GM12878 (cell line): ENCODE results near the gene TMEM198. TPM values are rescaled to one million over a fixed set of nuclear protein-coding genes. Genes with fewer than 3 reads are reported as not detected.

Experiments used
- ATAC-seq: fragments of 200-7000 bp; cut with Tn5 transposase; 3 replicates; pipeline ENCODE4 v1.9.1; 2020; ENCODE audit warnings: mild to moderate bottlenecking, moderate library complexity
- BruUV-seq: library from RNA; stranded (reverse); fragments of 400-500 nt; replicated peaks from 2 replicates; lab custom pipeline; 2021; lab: Mats Ljungman, UMichigan
- CTCF ChIA-PET: fragments of 300-600 bp; sonication (Branson Sonifier 250); formaldehyde crosslinking; extraction: SDS; loops from one replicate; lab custom pipeline; 2021; ENCODE audit warnings: inconsistent platforms; lab: Yijun Ruan, JAX
- POLR2A ChIA-PET: fragments of 350-600 bp; formaldehyde crosslinking; extraction: SDS; loops from one replicate; lab custom pipeline; 2021; ENCODE audit warnings: inconsistent platforms; lab: Charles Lee
- RAD21 ChIA-PET: fragments of 300-600 bp; sonication (Branson Sonifier 250); formaldehyde crosslinking; loops from one replicate; lab custom pipeline; 2023; ENCODE audit warnings: antibody characterized with exemption; ENCODE audit not compliant: unreplicated experiment; lab: Charles Lee
- SMC1A ChIA-PET: fragments of 300-600 bp; sonication (Branson Sonifier 250); formaldehyde crosslinking; loops from one replicate; lab custom pipeline; 2023; ENCODE audit not compliant: unreplicated experiment, uncharacterized antibody; lab: Charles Lee
- DNase-seq: peaks from one replicate; pipeline ENCODE4 v3.0.0-alpha.2; 2011; ENCODE audit warnings: low read depth, low spot score
- FAIRE-seq: peaks from 3 replicates; lab custom pipeline; 2011; peaks lifted over from hg19 to GRCh38; lab: Jason Lieb, UNC
- H2AFZ ChIP-seq: 2 replicates; pipeline ENCODE4 v1.6.0; 2011; ENCODE audit warnings: low read depth, low read length, control low read depth; ENCODE audit not compliant: control insufficient read depth
- H3K27ac ChIP-seq: 2 replicates; pipeline ENCODE4 v1.5.1; 2011; ENCODE audit warnings: control low read depth; ENCODE audit not compliant: control insufficient read depth, insufficient read depth
- H3K27me3 ChIP-seq, 2 experiments: replicated peaks in 1 of 2; 2 replicates each; pipeline versions ENCODE4 v1.6.0 to v1.6.1; 2011; ENCODE audit warnings: low read length in 1 of 2; ENCODE audit not compliant: control insufficient read depth in 2 of 2, insufficient read depth in 2 of 2
- H3K36me3 ChIP-seq, 2 experiments: 2 replicates each; pipeline ENCODE4 v1.5.1; 2011; ENCODE audit warnings: low read length in 1 of 2; ENCODE audit not compliant: control insufficient read depth in 2 of 2, insufficient read depth in 2 of 2
- H3K4me1 ChIP-seq: 2 replicates; pipeline ENCODE4 v1.6.1; 2011; ENCODE audit warnings: mild to moderate bottlenecking, low read length, moderate library complexity, mixed read lengths; ENCODE audit not compliant: control insufficient read depth, insufficient read depth
- H3K4me2 ChIP-seq: 2 replicates; pipeline ENCODE4 v1.6.0; 2011; ENCODE audit warnings: control low read depth; ENCODE audit not compliant: control insufficient read depth, insufficient read depth
- H3K4me3 ChIP-seq: fragments of 200-600 bp; sonication (generic); 2 replicates; pipeline ENCODE4 v1.5.1; 2016
- H3K79me2 ChIP-seq: 2 replicates; pipeline ENCODE4 v1.6.0; 2011; ENCODE audit warnings: low read length; ENCODE audit not compliant: control insufficient read depth, insufficient read depth
- H3K9ac ChIP-seq: 2 replicates; pipeline ENCODE4 v1.8.0; 2011; ENCODE audit warnings: low read length, control low read depth, mixed read lengths; ENCODE audit not compliant: control insufficient read depth, insufficient read depth
- H3K9me3 ChIP-seq: replicated peaks from 3 replicates; pipeline ENCODE4 v1.5.1; 2011; ENCODE audit warnings: mild to moderate bottlenecking, low read length; ENCODE audit not compliant: control insufficient read depth, insufficient read depth
- H4K20me1 ChIP-seq: 2 replicates; pipeline ENCODE4 v1.6.0; 2011; ENCODE audit not compliant: control insufficient read depth, insufficient read depth
- ASH2L ChIP-seq: fragments of 300-600, 200-600 bp; sonication (generic); IDR thresholded peaks from 2 replicates; pipeline ENCODE4 v1.6.1; 2017; ENCODE audit warnings: low read depth, mild to moderate bottlenecking, borderline replicate concordance
- ATF7 ChIP-seq: fragments of 450-650 bp; IDR thresholded peaks from 2 replicates; pipeline ENCODE4 v1.6.1; 2016; ENCODE audit warnings: low read depth, mild to moderate bottlenecking
- BRCA1 ChIP-seq: IDR thresholded peaks from 2 replicates; pipeline ENCODE4 v1.6.1; 2011; ENCODE audit warnings: low read depth, low read length, improper control_type of control experiment
- CREM ChIP-seq: IDR thresholded peaks from 2 replicates; pipeline ENCODE4 v1.6.1; 2014; ENCODE audit warnings: antibody characterized with exemption, low read depth
- HCFC1 ChIP-seq: fragments of 150-350 bp; IDR thresholded peaks from 2 replicates; pipeline ENCODE4 v1.6.1; 2014; ENCODE audit warnings: low read length
- IRF4 ChIP-seq: IDR thresholded peaks from 2 replicates; pipeline ENCODE4 v1.6.1; 2011; ENCODE audit warnings: low read depth, low read length
- KDM1A ChIP-seq: fragments of 200-600 bp; sonication (generic); IDR thresholded peaks from 2 replicates; pipeline ENCODE4 v1.6.1; 2016; ENCODE audit warnings: borderline replicate concordance
- MTA3 ChIP-seq: IDR thresholded peaks from 2 replicates; pipeline ENCODE4 v1.6.1; 2012; ENCODE audit warnings: low read length, inconsistent platforms, borderline replicate concordance
- PAX8 ChIP-seq: fragments of 450-650 bp; IDR thresholded peaks from 2 replicates; pipeline ENCODE4 v1.6.1; 2017; ENCODE audit warnings: mild to moderate bottlenecking, moderate library complexity
- POLR2AphosphoS2 ChIP-seq: IDR thresholded peaks from 2 replicates; pipeline ENCODE4 v1.6.1; 2011; ENCODE audit warnings: low read depth, mild to moderate bottlenecking, low read length, improper control_type of control experiment, moderate library complexity
- POU2F2 ChIP-seq: IDR thresholded peaks from 3 replicates; pipeline ENCODE4 v1.6.1; 2011; ENCODE audit warnings: low read depth, mild to moderate bottlenecking, low read length, borderline replicate concordance
- RUNX3 ChIP-seq: IDR thresholded peaks from 2 replicates; pipeline ENCODE4 v1.6.1; 2012; ENCODE audit warnings: low read length, inconsistent platforms
- SMAD5 ChIP-seq: IDR thresholded peaks from 2 replicates; pipeline ENCODE4 v1.6.1; 2016; ENCODE audit warnings: antibody characterized with exemption, low read depth
- SREBF2 ChIP-seq: IDR thresholded peaks from 2 replicates; pipeline ENCODE4 v1.6.1; 2012; ENCODE audit warnings: mild to moderate bottlenecking, low read length
- TCF3 ChIP-seq: IDR thresholded peaks from 2 replicates; pipeline ENCODE4 v1.6.1; 2012; ENCODE audit warnings: low read depth, mild to moderate bottlenecking, low read length, borderline replicate concordance; ENCODE audit not compliant: insufficient read depth
- YY1 ChIP-seq: IDR thresholded peaks from 2 replicates; pipeline ENCODE4 v1.6.1; 2011; ENCODE audit warnings: low read depth, mild to moderate bottlenecking, low read length
- ZNF274 ChIP-seq: IDR thresholded peaks from one replicate; pipeline ENCODE4 v1.8.0; 2011; ENCODE audit not compliant: insufficient read length, insufficient read depth
- WGBS: methylation state at CpG from one replicate; pipeline ENCODE4 v1.1.6; 2016; ENCODE audit warnings: low lambda C conversion rate; ENCODE audit not compliant: insufficient replicate concordance, insufficient coverage; ENCODE audit errors: missing lambda C conversion rate; 5-methylcytosine and 5-hydroxymethylcytosine counted together
- in situ Hi-C: fragments of 300-500 bp; cut with MboI; formaldehyde crosslinking; loops from 9 replicates; pipeline ENCODE4 v1.14.3; 2018; ENCODE audit warnings: mixed read lengths
- intact Hi-C: fragments of 100-400 bp; cut with micrococcal nuclease; formaldehyde crosslinking; loops from one replicate; pipeline ENCODE4 v1.14.2; 2022; ENCODE audit not compliant: unreplicated experiment
- polyA plus RNA-seq, 11 experiments: library from polyadenylated mRNA; depleted of rRNA in 4 of 11; unstranded in 6 of 11; stranded (reverse) in 5 of 11; fragments of >200 nt; fragmentation: Nextera tagmentation in 4 of 11; fragmentation: Illumina TruSeq in 1 of 11; extraction: Ambion mirVana in 4 of 11; extraction: Trizol in 1 of 11; gene quantifications; 1 replicate in 1 of 11; 2 replicates in 10 of 11; pipeline versions ENCODE4 v1.2.1 to v1.2.3, GENCODE V29; 2011 to 2016; ENCODE audit warnings: inconsistent platforms in 2 of 11, missing spikeins in 2 of 11, low read depth in 1 of 11
- total RNA-seq, 4 experiments: library from RNA; depleted of rRNA in 3 of 4; stranded (reverse); fragments of >200 nt in 3 of 4; fragmentation: Illumina TruSeq in 1 of 4; extraction: Trizol in 1 of 4; gene quantifications; 2 replicates each; pipeline versions ENCODE4 v1.2.1 to v1.2.3, GENCODE V29; 2013 to 2021

The TMEM198 gene
- total and polyA plus RNA-seq, 10 of the 15 experiments (the other 5 are each of a cell fraction or from before 2014, with no cell fraction given), result 0.16 to 1.2 (median 0.65) TPM; not detected in 2

DNA sequence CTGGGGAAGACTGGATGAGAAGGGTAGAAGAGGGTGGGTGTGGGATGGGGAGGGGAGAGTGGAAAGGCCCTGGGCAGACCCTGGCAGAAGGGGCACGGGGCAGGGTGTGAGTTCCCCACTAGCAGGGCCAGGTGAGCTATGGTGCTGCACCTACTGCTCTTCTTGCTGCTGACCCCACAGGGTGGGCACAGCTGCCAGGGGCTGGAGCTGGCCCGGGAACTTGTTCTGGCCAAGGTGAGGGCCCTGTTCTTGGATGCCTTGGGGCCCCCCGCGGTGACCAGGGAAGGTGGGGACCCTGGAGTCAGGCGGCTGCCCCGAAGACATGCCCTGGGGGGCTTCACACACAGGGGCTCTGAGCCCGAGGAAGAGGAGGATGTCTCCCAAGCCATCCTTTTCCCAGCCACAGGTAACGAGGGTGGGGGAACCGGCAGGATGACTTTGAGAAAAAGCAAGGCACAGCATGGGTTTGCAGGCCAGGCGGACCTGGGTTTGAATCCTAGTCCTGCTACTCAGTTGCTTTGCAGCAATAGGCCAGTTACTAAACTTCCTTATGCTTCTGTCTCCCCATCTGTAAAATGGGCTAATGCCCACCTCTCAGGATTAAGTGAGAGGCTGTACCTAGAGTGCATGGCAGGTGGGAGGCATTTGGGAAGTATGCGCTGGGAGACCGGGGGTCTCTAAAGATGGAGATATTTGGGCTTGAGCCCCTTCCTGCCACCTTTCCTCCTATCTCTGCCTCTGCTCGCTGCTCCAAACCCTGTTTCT is 28.6 kb downstream of the TMEM198 start, which contains the start of gene INHA:
TSS of gene INHA (plus strand) at position 74 of the 765 bp plus-strand sequence. CDS start at position 139, 65 bp downstream.
- H3K27ac ChIP-seq, result no peak within 1 kb of the TSS
- H3K9me3 ChIP-seq, result no peaks in the 10 kb centered on the region
- H2AFZ ChIP-seq, result no peak within 1 kb of the TSS
- no peak for TF ChIP-seq RUNX3
- TF ChIP-seq TCF3, result no peak
- no peak for TF ChIP-seq ATF7
- TF ChIP-seq YY1, result no peak
- TF ChIP-seq ASH2L, result no peak
- TF ChIP-seq PAX8, result no peak
- no peak for TF ChIP-seq BRCA1
- TF ChIP-seq SMAD5, result no peak
- no peak for TF ChIP-seq SREBF2
- TF ChIP-seq POLR2AphosphoS2, result no peak
- no peak for TF ChIP-seq ZNF274
- no peak for TF ChIP-seq POU2F2
- TF ChIP-seq MTA3, result no peak
- TF ChIP-seq CREM, result no peak
- TF ChIP-seq HCFC1, result no peak
- no peak for TF ChIP-seq KDM1A
- no peak for TF ChIP-seq IRF4
- SMC1A ChIA-PET, result no interaction called here
- H3K4me2 ChIP-seq, result no peak within 1 kb of the TSS
- ATAC-seq (no peak), DNase-seq (no peak), FAIRE-seq (no peak)
- RAD21 ChIA-PET, result no interaction called here
- intact Hi-C loops, result no loop called here
- CTCF ChIA-PET, result interaction anchor here (1.2 kb wide), 1 partner anchor 13 kb away, joined by 3 read pairs; no protein-coding TSS in a partner anchor
- POLR2A ChIA-PET, result no interaction called here
- no peaks in the 10 kb centered on the region for H3K79me2 ChIP-seq
- in situ Hi-C loops, result no loop called here
- WGBS, result 53% methylated on average over 13 of the region's 13 CpGs
- H3K4me1 ChIP-seq, result no peaks in the 10 kb centered on the region
- H4K20me1 ChIP-seq, result no peaks in the 10 kb centered on the region
- BruUV-seq, result no TSS peak
- H3K9ac ChIP-seq, result no peak within 1 kb of the TSS
- H3K4me3 ChIP-seq, result no peak within 1 kb of the TSS
- no peaks in the 10 kb centered on the region for H3K36me3 ChIP-seq
- peaks cover 2 to 5% of the 10 kb centered on the region in 2 experiments; a peak in 3 of 4 replicates for H3K27me3 ChIP-seq
